ENCODE data around the gene MYRFL. TPM values are rescaled to one million over a fixed set of nuclear protein-coding genes. Genes with fewer than 3 reads are reported as not detected.

The MYRFL gene
- total RNA-seq, 4 donors from 2014 or later, result 0.48 to 0.68 TPM; not detected in 2

- intact Hi-C loops (cut with DNase I; ENCODE audit: low total_unique reads), result loop anchor here (5.0 kb wide), 1 partner anchor 696 kb away; no protein-coding TSS in a partner anchor
- H3K27ac ChIP-seq, result no peak overlapping the region
These were observed 56.7 kb downstream of the MYRFL start for GRCh38 chr12:69881771-69882170.

GRCh38 chr12:69884386-69884785 is 59.4 kb downstream of the MYRFL start:
- in situ Hi-C loops (cut with MboI; ENCODE audit: low pct_ligation_motif_present in 1 of 4, low pct_unique_long_range_greater_than_20kb in 1 of 4, low sequenced_read_pairs in 3 of 4), result loop anchor here in 3 of 4 donors (5.0 to 25.0 kb wide), 4 partner anchors 700 to 853 kb away; no protein-coding TSS in a partner anchor
- TF ChIP-seq CTCF (IDR thresholded peaks at IDR 0.05) (no peak), POLR2AphosphoS5 (IDR thresholded peaks at IDR 0.05) (no peak), POLR2A (IDR thresholded peaks at IDR 0.05) (no peak), EP300 (IDR thresholded peaks at IDR 0.05; ENCODE audit: low read depth) (no peak)
- intact Hi-C loops (cut with DNase I; ENCODE audit: low total_unique reads), result loop anchor here (5.0 kb wide), 1 partner anchor 693 kb away; no protein-coding TSS in a partner anchor
- H3K9me3 ChIP-seq, result no peaks in the 10 kb centered on the region
- H3K27ac ChIP-seq, result no peak overlapping the region
- no peaks in the 10 kb centered on the region for H3K36me3 ChIP-seq
- DNase-seq, result no peak
- H3K4me3 ChIP-seq, result no peak overlapping the region
- H3K4me1 ChIP-seq, result no peaks in the 10 kb centered on the region
- no peaks in the 10 kb centered on the region for H3K27me3 ChIP-seq
- WGBS, 2 donors (ENCODE audit: low coverage in 1 of 2), result 73% methylated on average over 2 of the region's 2 CpGs; no CpG with 5 or more reads in 1 of the 2 donors

More at GRCh38 chr12:69881771-69882170, 56.7 kb downstream of the MYRFL start:
- Histone ChIP-seq H3K36me3 (no peaks in the 10 kb centered on the region), H3K4me3 (no peak overlapping the region), H3K4me1 (peaks cover 0 to 7% (median 3%) of the 10 kb centered on the region in 4 donors), H3K9me3 (no peaks in the 10 kb centered on the region), H3K27me3 (no peaks in the 10 kb centered on the region)
- no peak for TF ChIP-seq CTCF (IDR thresholded peaks at IDR 0.05)
- TF ChIP-seq POLR2AphosphoS5 (IDR thresholded peaks at IDR 0.05), result no peak
- no peak for DNase-seq
- WGBS, 2 donors (ENCODE audit: low coverage in 1 of 2), result 72 to 100% methylated on average over 2 to 3 of the region's 3 CpGs
- in situ Hi-C loops (cut with MboI; ENCODE audit: low pct_ligation_motif_present in 1 of 4, low pct_unique_long_range_greater_than_20kb in 1 of 4, low sequenced_read_pairs in 3 of 4), result loop anchor here in 3 of 4 donors (5.0 to 25.0 kb wide), 4 partner anchors 703 to 856 kb away; no protein-coding TSS in a partner anchor

DNA sequence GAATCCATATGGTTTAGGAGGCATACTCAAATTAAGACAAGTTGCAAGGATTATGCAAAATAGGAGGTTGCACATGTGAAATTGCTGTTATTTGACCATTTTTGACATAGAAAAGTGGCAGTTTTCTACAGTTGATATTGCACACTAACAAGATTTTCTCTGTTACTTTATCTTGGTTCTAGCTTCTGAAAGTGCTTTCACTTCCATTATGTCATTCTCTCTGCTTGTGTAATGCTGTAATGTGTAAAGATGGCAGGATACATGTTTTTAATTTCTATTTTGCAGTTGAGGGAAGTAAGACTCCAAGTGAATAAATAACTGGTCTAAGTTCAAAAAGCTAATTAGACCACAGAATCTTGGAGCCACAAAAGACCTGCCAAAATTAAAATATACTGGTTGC is 60.6 kb downstream of the MYRFL start:
- intact Hi-C loops (cut with DNase I; ENCODE audit: low total_unique reads), result no loop called here

GRCh38 chr12:69886109-69886508 is 61.1 kb downstream of the MYRFL start:
- DNase-seq, result no peak
- 80 to 93% methylated on average over 2 to 5 of the region's 5 CpGs for WGBS, 2 donors (ENCODE audit: low coverage in 1 of 2)
- Histone ChIP-seq H3K9me3 (no peaks in the 10 kb centered on the region), H3K4me3 (no peak overlapping the region), H3K27me3 (no peaks in the 10 kb centered on the region), H3K27ac (no peak overlapping the region), H3K36me3 (no peaks in the 10 kb centered on the region), H3K4me1 (no peaks in the 10 kb centered on the region)
- in situ Hi-C loops (cut with MboI; ENCODE audit: low pct_ligation_motif_present in 1 of 4, low pct_unique_long_range_greater_than_20kb in 1 of 4, low sequenced_read_pairs in 3 of 4) (loop anchor here in 2 of 4 donors (10.0 to 25.0 kb wide), 3 partner anchors 699 to 851 kb away; no protein-coding TSS in a partner anchor), intact Hi-C loops (cut with DNase I; ENCODE audit: low total_unique reads) (no loop called here)
- TF ChIP-seq CTCF (IDR thresholded peaks at IDR 0.05), result no peak
- no peak for TF ChIP-seq EP300 (IDR thresholded peaks at IDR 0.05; ENCODE audit: low read depth)
- TF ChIP-seq POLR2AphosphoS5 (IDR thresholded peaks at IDR 0.05), result no peak
- TF ChIP-seq POLR2A (IDR thresholded peaks at IDR 0.05), result no peak

More for the DNA sequence above, 60.6 kb downstream of the MYRFL start:
- Histone ChIP-seq H3K36me3 (no peaks in the 10 kb centered on the region), H3K4me1 (no peaks in the 10 kb centered on the region), H3K27ac (no peak overlapping the region), H3K9me3 (no peaks in the 10 kb centered on the region), H3K4me3 (no peak overlapping the region), H3K27me3 (no peaks in the 10 kb centered on the region)
- no peak for DNase-seq
- TF ChIP-seq POLR2AphosphoS5 (IDR thresholded peaks at IDR 0.05), result no peak
- TF ChIP-seq EP300 (IDR thresholded peaks at IDR 0.05; ENCODE audit: low read depth), result no peak
- no peak for TF ChIP-seq CTCF (IDR thresholded peaks at IDR 0.05)
- no peak for TF ChIP-seq POLR2A (IDR thresholded peaks at IDR 0.05)
- in situ Hi-C loops (cut with MboI; ENCODE audit: low pct_ligation_motif_present in 1 of 4, low pct_unique_long_range_greater_than_20kb in 1 of 4, low sequenced_read_pairs in 3 of 4), result loop anchor here in 2 of 4 donors (10.0 to 25.0 kb wide), 3 partner anchors 699 to 852 kb away; no protein-coding TSS in a partner anchor
